Endometrial microvascular endothelial cells (primary cell): Measurements from ENCODE around the gene CIAO1. TPM values are rescaled to one million over a fixed set of nuclear protein-coding genes. Genes with fewer than 3 reads are reported as not detected.
"Not testable (repeated sequence)": the region's sequence is repeated elsewhere in the genome, so short reads cannot be mapped to it uniquely, and the experiment has no call there.

Experiments used
- in situ Hi-C: cut with HindIII; loops from 2 replicates; pipeline ENCODE4 v1.10.0; 2017; ENCODE audit warnings: low sequenced_read_pairs, low pct_unique_long_range_greater_than_20kb; ENCODE audit errors: inconsistent ontology term
- total RNA-seq: library from RNA; depleted of rRNA; stranded (reverse); fragments of >200 nt; gene quantifications from one replicate; pipeline ENCODE4 v1.2.3, GENCODE V29; 2015; ENCODE audit errors: inconsistent ontology term

CIAO1 gene
- 115 TPM for total RNA-seq

GRCh38 chr2:96265840-96266679 lies at the start of gene CIAO1, which contains the start of gene TMEM127:
Gene CIAO1, plus strand, starts transcription at chr2:96266225. Its CDS starts 126 bp downstream, at chr2:96266351.
Gene TMEM127, minus strand, starts transcription at chr2:96265997. Its CDS starts 616 bp downstream, at chr2:96265381.
- in situ Hi-C loops, result no loop called here

GRCh38 chr2:96218508-96219131 lies 47.4 kb upstream of the CIAO1 start:
- in situ Hi-C loops, result no loop called here

- in situ Hi-C loops, result not testable (repeated sequence)
Measured at GRCh38 chr2:96219959-96220358, 46.1 kb upstream of the CIAO1 start.

- in situ Hi-C loops, result not testable (repeated sequence)
Measured at GRCh38 chr2:96221106-96221505, 44.9 kb upstream of the CIAO1 start.

GRCh38 chr2:96225016-96225533 lies 41.0 kb upstream of the CIAO1 start:
- in situ Hi-C loops, result no loop called here

GRCh38 chr2:96231316-96231715 lies 34.7 kb upstream of the CIAO1 start:
- in situ Hi-C loops, result no loop called here

GRCh38 chr2:96233436-96233835 lies 32.6 kb upstream of the CIAO1 start:
- in situ Hi-C loops, result no loop called here

- in situ Hi-C loops, result no loop called here
Measured at GRCh38 chr2:96233880-96234316, 32.1 kb upstream of the CIAO1 start.

GRCh38 chr2:96236882-96237281 lies 29.1 kb upstream of the CIAO1 start:
- in situ Hi-C loops, result no loop called here

GRCh38 chr2:96238266-96238665 lies 27.8 kb upstream of the CIAO1 start:
- in situ Hi-C loops, result no loop called here

GRCh38 chr2:96239091-96239490 lies 26.9 kb upstream of the CIAO1 start:
- in situ Hi-C loops, result no loop called here

- in situ Hi-C loops, result no loop called here
Measured at GRCh38 chr2:96239745-96240264, 26.2 kb upstream of the CIAO1 start.

GRCh38 chr2:96240341-96241038 lies 25.5 kb upstream of the CIAO1 start:
- in situ Hi-C loops, result no loop called here

GRCh38 chr2:96241227-96241626 lies 24.8 kb upstream of the CIAO1 start:
- in situ Hi-C loops, result no loop called here

- in situ Hi-C loops, result no loop called here
Measured at GRCh38 chr2:96241900-96242611, 24.0 kb upstream of the CIAO1 start.

- in situ Hi-C loops, result no loop called here
Measured at GRCh38 chr2:96243843-96244242, 22.2 kb upstream of the CIAO1 start.

- in situ Hi-C loops, result no loop called here
Measured at GRCh38 chr2:96245609-96246390, 20.2 kb upstream of the CIAO1 start.

GRCh38 chr2:96247009-96247408 lies 19.0 kb upstream of the CIAO1 start:
- in situ Hi-C loops, result no loop called here
